Mucosa of descending colon (tissue), 3 donors: Measurements from ENCODE around the gene DNAH7. TPM values are rescaled to one million over a fixed set of nuclear protein-coding genes. Genes with fewer than 3 reads are reported as not detected.

Experiments
- ATAC-seq: fragments of 200-7000 bp; cut with Tn5 transposase; one replicate; pipeline ENCODE4 v1.9.1; 2020; ENCODE audit warnings: mild to moderate bottlenecking, moderate library complexity
- DNase-seq, 3 donors: peaks; one replicate each; pipeline ENCODE4 v3.0.0-alpha.2; 2020
- H3K36me3 ChIP-seq: fragments of 200-600 bp; one replicate; pipeline ENCODE4 v1.8.0; 2021; ENCODE audit warnings: low read depth, mild to moderate bottlenecking
- H3K4me1 ChIP-seq: fragments of 200-600 bp; one replicate; pipeline ENCODE4 v1.8.0; 2021; ENCODE audit warnings: low read depth, mild to moderate bottlenecking
- H3K4me3 ChIP-seq: fragments of 200-600 bp; one replicate; pipeline ENCODE4 v1.8.0; 2021; ENCODE audit warnings: mild to moderate bottlenecking
- H3K9me3 ChIP-seq: fragments of 200-600 bp; one replicate; pipeline ENCODE4 v1.8.0; 2021; ENCODE audit warnings: mild to moderate bottlenecking
- intact Hi-C, 2 donors: fragments of 100-400 bp; cut with DNase I in 1 of 2; cut with micrococcal nuclease in 1 of 2; formaldehyde crosslinking; loops; one replicate each; pipeline versions ENCODE4 v1.11.0 to v1.11.1; 2022; cut with DNase I, micrococcal nuclease
- total RNA-seq, 3 donors: library from RNA; stranded (reverse); fragmentation: NEBNext Ultra II Directional in 2 of 3; extraction: Animal tissue kit (Norgen Biotek cat#: 25700) in 2 of 3; gene quantifications; one replicate each; pipeline versions ENCODE4 v1.2.1 to v1.2.4, GENCODE V29; 2021 to 2023
- TF ChIP-seq, protein P1 (sequence below): fragments of 200-600 bp; IDR thresholded peaks from one replicate; pipeline ENCODE4 v1.8.0; 2022; ENCODE audit warnings: antibody characterized with exemption, mild to moderate bottlenecking
- donor health status: DM: no; HTN: no; CAD: no; lungs with moderate emphysema.
- donor health status: DM: no; HTN: no; CAD: no.
- donor health status: DM: no; HTN: yes; CAD: no.

DNAH7 gene
- total RNA-seq, 3 donors from 2014 or later = 3.0 to 9.3 (median 5.5) TPM

DNA sequence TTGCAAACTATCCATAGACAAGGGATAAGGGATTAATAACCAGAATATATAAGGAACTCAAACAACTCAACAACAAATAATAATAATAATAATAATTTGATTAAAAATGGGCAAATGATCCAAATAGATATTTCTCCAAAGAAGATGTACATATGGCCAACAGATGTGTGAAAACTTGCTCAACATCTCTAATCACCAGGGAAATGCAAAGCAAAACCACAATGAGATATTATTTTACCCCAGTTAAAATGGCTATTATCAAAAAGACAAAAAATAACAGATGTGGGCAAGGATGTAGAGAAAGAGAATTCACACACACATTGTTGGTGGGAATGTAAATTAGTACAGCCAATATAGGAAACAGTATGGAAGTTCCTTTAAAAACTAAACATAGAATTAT is 26.9 kb downstream of the DNAH7 start:
- H3K36me3 ChIP-seq = no peaks in the 10 kb centered on the region
- no peak for ATAC-seq

DNA sequence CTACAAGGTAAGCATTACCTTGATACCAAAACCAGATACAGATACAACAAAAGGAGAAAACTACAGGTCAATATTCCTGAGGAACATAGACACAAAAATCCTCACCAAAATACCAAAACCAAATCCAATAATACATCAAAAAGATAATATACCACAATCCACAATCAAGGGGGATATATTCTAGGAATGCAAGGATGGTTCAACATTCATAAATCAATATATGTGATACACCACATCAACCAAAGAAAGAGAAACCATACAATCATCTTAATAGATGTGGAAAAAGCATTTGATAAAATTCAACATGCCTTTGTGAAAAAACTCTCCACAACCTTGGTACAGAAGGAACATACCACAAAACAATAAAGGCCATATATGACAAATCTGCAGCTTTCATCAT is 28.4 kb downstream of the DNAH7 start:
- TF ChIP-seq, protein P1, sequence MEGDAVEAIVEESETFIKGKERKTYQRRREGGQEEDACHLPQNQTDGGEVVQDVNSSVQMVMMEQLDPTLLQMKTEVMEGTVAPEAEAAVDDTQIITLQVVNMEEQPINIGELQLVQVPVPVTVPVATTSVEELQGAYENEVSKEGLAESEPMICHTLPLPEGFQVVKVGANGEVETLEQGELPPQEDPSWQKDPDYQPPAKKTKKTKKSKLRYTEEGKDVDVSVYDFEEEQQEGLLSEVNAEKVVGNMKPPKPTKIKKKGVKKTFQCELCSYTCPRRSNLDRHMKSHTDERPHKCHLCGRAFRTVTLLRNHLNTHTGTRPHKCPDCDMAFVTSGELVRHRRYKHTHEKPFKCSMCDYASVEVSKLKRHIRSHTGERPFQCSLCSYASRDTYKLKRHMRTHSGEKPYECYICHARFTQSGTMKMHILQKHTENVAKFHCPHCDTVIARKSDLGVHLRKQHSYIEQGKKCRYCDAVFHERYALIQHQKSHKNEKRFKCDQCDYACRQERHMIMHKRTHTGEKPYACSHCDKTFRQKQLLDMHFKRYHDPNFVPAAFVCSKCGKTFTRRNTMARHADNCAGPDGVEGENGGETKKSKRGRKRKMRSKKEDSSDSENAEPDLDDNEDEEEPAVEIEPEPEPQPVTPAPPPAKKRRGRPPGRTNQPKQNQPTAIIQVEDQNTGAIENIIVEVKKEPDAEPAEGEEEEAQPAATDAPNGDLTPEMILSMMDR = no peak
- DNase-seq (no peak), ATAC-seq (no peak)
- H3K4me3 ChIP-seq = no peak overlapping the region
- intact Hi-C loops = no loop called here
- H3K9me3 ChIP-seq = peaks cover 23% of the 10 kb centered on the region
- H3K36me3 ChIP-seq = no peaks in the 10 kb centered on the region
- no peaks in the 10 kb centered on the region for H3K4me1 ChIP-seq

More for the DNA sequence above, 26.9 kb downstream of the DNAH7 start:
- DNase-seq = no peak
- TF ChIP-seq, protein P1 = no peak
- Histone ChIP-seq H3K9me3 (peaks cover 23% of the 10 kb centered on the region), H3K4me3 (no peak overlapping the region), H3K4me1 (no peaks in the 10 kb centered on the region)
- intact Hi-C loops = no loop called here

DNA sequence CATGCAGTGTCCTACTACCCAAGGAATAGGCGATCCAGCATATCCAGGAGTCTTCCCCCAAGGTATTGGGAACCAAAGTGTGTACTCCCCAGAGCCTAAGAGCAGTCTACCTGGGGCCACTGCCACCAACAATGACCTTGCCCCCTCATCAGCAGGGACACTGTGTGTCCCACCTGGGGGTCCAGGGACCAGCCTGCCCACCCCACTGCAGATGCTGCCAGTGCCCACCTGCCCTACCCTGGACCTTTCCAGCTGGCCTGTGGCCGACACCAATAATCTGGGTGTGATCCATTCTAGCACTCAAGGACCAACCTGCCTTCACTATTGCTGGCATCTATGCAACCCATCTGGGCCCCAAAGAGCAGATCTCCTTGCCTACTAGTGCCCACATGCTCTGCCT is 32.2 kb downstream of the DNAH7 start:
- Histone ChIP-seq H3K36me3 (no peaks in the 10 kb centered on the region), H3K4me1 (no peaks in the 10 kb centered on the region), H3K4me3 (no peak overlapping the region), H3K9me3 (peaks cover 23% of the 10 kb centered on the region)
- no peak for ATAC-seq
- no peak for DNase-seq
- TF ChIP-seq, protein P1 = no peak
- intact Hi-C loops = no loop called here

DNA sequence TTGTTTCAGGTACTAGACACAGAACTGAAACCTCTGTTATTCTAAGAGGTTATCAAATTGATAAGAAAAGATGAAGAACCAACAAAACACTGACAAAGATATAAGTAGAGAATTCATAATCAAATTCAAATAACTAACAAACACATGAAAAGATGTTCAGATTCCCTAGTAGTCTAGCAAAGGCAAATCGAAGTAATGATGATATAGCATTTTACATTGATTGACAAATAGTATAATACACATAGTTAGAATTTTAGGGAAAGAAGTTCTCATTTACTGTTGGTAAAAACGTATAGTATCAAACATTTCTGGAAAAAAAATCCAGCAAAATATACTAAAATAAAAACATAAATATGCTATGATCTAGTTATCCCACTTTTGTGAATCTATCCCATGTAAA is 50.6 kb downstream of the DNAH7 start:
- Histone ChIP-seq H3K4me1 (no peaks in the 10 kb centered on the region), H3K9me3 (no peaks in the 10 kb centered on the region), H3K4me3 (no peak overlapping the region), H3K36me3 (no peaks in the 10 kb centered on the region)
- TF ChIP-seq, protein P1 = no peak
- intact Hi-C loops = no loop called here
- ATAC-seq = no peak
- DNase-seq = no peak

DNA sequence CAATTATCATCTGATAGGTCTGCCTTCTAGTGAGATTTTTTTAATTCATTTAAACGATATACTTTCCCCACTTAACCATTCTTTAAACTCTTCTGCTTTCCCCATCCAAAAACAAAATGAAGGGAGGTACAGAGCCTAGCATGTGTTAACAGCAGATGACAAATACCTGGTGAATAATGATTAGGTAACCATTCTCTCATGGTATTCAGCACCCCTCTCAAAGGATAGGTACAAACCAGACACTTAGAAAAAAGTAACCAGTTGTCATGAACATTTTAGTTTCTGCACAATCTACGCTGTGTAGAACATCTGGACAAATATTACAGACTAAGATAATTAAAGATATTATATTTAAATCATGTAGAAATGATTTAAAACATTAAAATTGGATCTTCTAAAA is 56.3 kb downstream of the DNAH7 start:
- Histone ChIP-seq H3K4me3 (no peak overlapping the region), H3K9me3 (no peaks in the 10 kb centered on the region), H3K36me3 (no peaks in the 10 kb centered on the region), H3K4me1 (no peaks in the 10 kb centered on the region)
- no peak for DNase-seq
- TF ChIP-seq, protein P1 = no peak
- intact Hi-C loops = no loop called here
- no peak for ATAC-seq

DNA sequence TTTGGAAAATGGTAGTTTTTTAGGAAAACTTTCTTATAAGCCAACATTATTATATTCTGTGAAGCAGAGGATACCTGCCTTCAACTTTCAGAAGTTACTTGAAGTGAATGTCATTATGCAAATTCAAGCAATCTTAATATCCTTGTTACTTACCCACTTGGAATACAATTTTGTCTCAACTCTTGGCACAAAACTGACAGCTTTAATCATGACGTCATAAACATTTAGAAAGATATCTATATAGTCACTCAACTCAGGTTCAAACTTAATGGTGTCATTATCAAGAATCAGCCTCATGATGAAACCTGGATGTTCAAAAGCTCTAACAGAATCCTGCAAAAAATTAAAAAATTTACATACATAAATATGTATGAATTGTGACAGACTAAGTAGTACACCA is 68.1 kb downstream of the DNAH7 start:
- ATAC-seq = no peak
- Histone ChIP-seq H3K36me3 (no peaks in the 10 kb centered on the region), H3K4me3 (no peak overlapping the region), H3K4me1 (no peaks in the 10 kb centered on the region), H3K9me3 (no peaks in the 10 kb centered on the region)
- TF ChIP-seq, protein P1 = no peak
- DNase-seq = no peak
- intact Hi-C loops = no loop called here
